Activated naive CD8-positive, alpha-beta T cell treated with anti-CD3 and anti-CD28 coated beads for 36 hours (primary cell): ENCODE measurements around the gene HMGN5. TPM values are rescaled to one million over a fixed set of nuclear protein-coding genes. Genes with fewer than 3 reads are reported as not detected.

ENCODE experiments used
- DNase-seq: peaks from one replicate; pipeline ENCODE4 v3.0.0; 2021
- H3K27ac Mint-ChIP-seq: one replicate; pipeline ENCODE4 v1.8.0; 2022; ENCODE audit warnings: mild to moderate bottlenecking, moderate library complexity, mixed read lengths
- H3K27me3 Mint-ChIP-seq: one replicate; pipeline ENCODE4 v1.8.0; 2022; ENCODE audit warnings: mild to moderate bottlenecking, mixed read lengths
- H3K36me3 Mint-ChIP-seq: one replicate; pipeline ENCODE4 v1.8.0; 2021; ENCODE audit warnings: mild to moderate bottlenecking, mixed read lengths
- H3K4me1 Mint-ChIP-seq: one replicate; pipeline ENCODE4 v1.8.0; 2021; ENCODE audit warnings: mixed read lengths
- H3K4me3 Mint-ChIP-seq: one replicate; pipeline ENCODE4 v1.8.0; 2022; ENCODE audit warnings: mild to moderate bottlenecking, moderate library complexity, mixed read lengths
- H3K9me3 Mint-ChIP-seq: one replicate; pipeline ENCODE4 v1.8.0; 2022; ENCODE audit warnings: mixed read lengths
- total RNA-seq, 2 experiments: library from RNA; stranded (reverse); gene quantifications; one replicate each; pipeline ENCODE4 v1.2.3, GENCODE V29; 2021

Gene HMGN5
- 1 to 10 TPM; 3.8 to 3.9 TPM for total RNA-seq

GRCh38 chrX:81201671-81202455, at the start of gene HMGN5, which contains the start of gene SH3BGRL:
Gene HMGN5, minus strand, starts transcription at chrX:81201913. Its CDS starts 80,364 bp downstream, at chrX:81121549.
Gene SH3BGRL, plus strand, starts transcription at chrX:81202102. Its CDS starts 99 bp downstream, at chrX:81202201.
- Mint-ChIP-seq H3K27me3 (no peaks in the 10 kb centered on the region), H3K9me3 (peaks cover 2% of the 10 kb centered on the region), H3K36me3 (peaks cover 13% of the 10 kb centered on the region), H3K27ac (peak within 1 kb of the TSS; percentile 90), H3K4me1 (peaks cover 34% of the 10 kb centered on the region), H3K4me3 (peak within 1 kb of the TSS; percentile 91)
- DNase-seq: peak; percentile 62

DNA sequence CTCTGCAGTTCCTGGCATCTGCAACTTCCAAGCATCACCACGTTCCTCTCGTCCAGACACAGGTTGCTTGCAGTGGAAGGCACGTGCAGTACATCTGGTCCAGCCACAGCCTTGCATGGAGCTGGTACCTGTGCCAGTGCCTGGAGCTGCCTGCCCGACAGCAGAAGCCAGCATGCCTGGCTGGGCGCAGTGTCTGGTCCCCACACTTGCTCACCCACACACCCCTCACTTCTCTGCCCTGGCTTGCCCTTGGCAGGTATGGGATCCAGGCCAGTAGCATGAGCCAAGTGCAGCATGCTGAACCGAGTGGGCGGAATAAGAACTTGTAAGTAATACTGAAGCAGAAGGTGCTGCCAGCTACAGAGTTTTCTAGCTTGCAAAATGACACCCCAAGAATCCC, 40.0 kb upstream of the HMGN5 start:
- H3K27me3 Mint-ChIP-seq: no peaks in the 10 kb centered on the region
- H3K4me3 Mint-ChIP-seq: no peak overlapping the region
- peaks cover 39% of the 10 kb centered on the region for H3K36me3 Mint-ChIP-seq
- H3K4me1 Mint-ChIP-seq: peaks cover 5% of the 10 kb centered on the region
- H3K27ac Mint-ChIP-seq: no peak overlapping the region
- peaks cover 2% of the 10 kb centered on the region for H3K9me3 Mint-ChIP-seq
- DNase-seq: no peak

DNA sequence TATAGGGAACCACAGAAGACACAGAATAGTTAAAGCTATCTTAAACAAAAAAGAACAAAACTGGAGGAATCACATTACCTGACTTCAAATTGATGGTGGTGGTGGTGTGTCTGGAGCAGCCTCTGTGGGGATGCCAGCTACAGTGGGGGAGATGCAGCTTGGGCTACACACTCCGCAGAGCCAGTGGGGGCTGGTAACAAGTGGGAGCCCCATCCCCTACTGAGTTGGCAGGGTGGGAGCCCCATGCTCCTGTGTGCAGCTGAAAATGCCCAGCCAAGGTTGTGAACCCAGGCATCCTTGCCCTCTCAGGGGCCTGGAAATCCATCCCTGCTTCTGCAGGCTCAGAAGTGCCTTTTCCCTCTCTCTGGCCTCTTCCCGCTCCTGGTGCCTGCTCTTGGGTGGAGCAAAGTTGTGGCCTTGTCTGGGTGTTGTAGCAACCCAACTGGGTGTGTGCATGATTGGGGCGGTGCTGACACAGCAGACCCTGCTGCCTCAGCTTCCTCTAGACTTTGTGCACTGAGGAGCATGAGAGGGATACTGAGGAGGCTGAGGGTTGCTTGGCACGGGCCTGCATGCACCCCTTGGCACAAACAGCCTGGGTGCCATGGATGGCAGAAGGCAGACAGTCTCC, 39.1 kb upstream of the HMGN5 start:
- no peak for DNase-seq
- Mint-ChIP-seq H3K27ac (no peak overlapping the region), H3K27me3 (no peaks in the 10 kb centered on the region), H3K9me3 (peaks cover 3% of the 10 kb centered on the region), H3K4me3 (no peak overlapping the region), H3K4me1 (peaks cover 2% of the 10 kb centered on the region), H3K36me3 (peaks cover 41% of the 10 kb centered on the region)

- Mint-ChIP-seq H3K4me1 (peaks cover 2% of the 10 kb centered on the region), H3K27ac (no peak overlapping the region), H3K27me3 (no peaks in the 10 kb centered on the region), H3K9me3 (peaks cover 3% of the 10 kb centered on the region), H3K4me3 (no peak overlapping the region), H3K36me3 (peaks cover 43% of the 10 kb centered on the region)
- DNase-seq: no peak
Observed at GRCh38 chrX:81238166-81238565, 36.5 kb upstream of the HMGN5 start.

GRCh38 chrX:81237516-81237915, 35.8 kb upstream of the HMGN5 start:
- no peak for DNase-seq
- peaks cover 3% of the 10 kb centered on the region for H3K9me3 Mint-ChIP-seq
- H3K4me1 Mint-ChIP-seq: peaks cover 1% of the 10 kb centered on the region
- H3K27me3 Mint-ChIP-seq: no peaks in the 10 kb centered on the region
- no peak overlapping the region for H3K27ac Mint-ChIP-seq
- H3K4me3 Mint-ChIP-seq: no peak overlapping the region
- H3K36me3 Mint-ChIP-seq: peaks cover 38% of the 10 kb centered on the region

DNA sequence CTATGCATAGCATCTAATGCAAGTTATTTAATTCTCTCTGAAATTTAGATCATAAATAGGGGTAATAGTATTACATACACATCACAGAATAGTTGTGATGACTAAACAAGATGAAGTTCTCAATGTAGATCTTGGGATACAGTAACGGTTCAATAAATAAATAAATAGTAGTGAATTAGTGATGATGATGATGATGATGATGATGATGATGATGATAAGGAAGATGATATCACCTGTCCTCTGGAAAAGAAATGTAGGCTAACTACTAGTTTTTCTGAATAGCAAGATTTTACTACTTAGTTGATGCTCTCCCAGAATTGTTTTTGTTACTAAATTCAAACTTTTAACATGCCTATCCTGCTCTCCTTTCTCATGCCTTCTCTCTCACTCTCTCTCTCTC, 30.5 kb upstream of the HMGN5 start:
- peaks cover 16% of the 10 kb centered on the region for H3K36me3 Mint-ChIP-seq
- H3K27me3 Mint-ChIP-seq: no peaks in the 10 kb centered on the region
- peaks cover 13% of the 10 kb centered on the region for H3K4me1 Mint-ChIP-seq
- H3K4me3 Mint-ChIP-seq: no peak overlapping the region
- peaks cover 1% of the 10 kb centered on the region for H3K9me3 Mint-ChIP-seq
- DNase-seq: no peak
- no peak overlapping the region for H3K27ac Mint-ChIP-seq

DNA sequence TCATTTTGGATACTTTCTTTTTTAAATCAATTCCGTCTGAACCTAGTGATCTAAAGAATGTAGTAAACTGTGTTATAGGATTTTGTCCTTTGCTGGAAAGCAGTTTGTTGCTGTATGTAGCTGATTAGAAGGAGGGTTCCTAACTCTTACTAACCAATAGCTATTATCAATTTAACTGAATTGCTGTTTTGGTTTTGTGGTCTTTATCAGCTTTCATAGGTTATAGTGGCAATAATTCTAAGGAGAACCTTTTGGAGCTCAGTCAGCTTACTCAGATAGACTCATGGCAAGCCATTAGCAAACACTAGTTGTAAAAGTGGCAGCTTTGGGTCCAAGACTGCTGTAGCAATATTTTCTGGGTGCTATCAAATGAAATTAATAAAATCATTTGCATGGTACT, 29.8 kb upstream of the HMGN5 start:
- no peaks in the 10 kb centered on the region for H3K9me3 Mint-ChIP-seq
- peaks cover 9% of the 10 kb centered on the region for H3K36me3 Mint-ChIP-seq
- no peak for DNase-seq
- no peak overlapping the region for H3K27ac Mint-ChIP-seq
- no peaks in the 10 kb centered on the region for H3K27me3 Mint-ChIP-seq
- no peak overlapping the region for H3K4me3 Mint-ChIP-seq
- H3K4me1 Mint-ChIP-seq: peaks cover 13% of the 10 kb centered on the region

DNA sequence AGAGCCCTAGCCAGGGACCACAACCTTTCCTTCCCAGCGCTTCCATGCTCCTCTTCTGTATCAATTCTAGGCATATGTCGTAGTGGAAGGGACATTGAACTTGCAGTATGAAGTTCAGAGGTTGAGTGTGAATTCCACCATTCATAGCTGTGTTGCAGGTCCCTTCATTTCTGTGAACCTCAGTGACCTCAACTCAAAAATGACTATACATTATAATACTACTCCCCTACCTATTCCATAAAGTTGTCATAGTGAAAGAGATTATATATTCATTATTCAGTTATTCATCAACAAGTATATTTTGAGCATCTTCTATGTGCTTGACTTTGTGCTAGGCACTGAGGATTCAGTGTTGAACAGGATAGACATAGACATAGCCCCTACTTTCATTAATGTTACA, 28.2 kb upstream of the HMGN5 start:
- no peak for DNase-seq

DNA sequence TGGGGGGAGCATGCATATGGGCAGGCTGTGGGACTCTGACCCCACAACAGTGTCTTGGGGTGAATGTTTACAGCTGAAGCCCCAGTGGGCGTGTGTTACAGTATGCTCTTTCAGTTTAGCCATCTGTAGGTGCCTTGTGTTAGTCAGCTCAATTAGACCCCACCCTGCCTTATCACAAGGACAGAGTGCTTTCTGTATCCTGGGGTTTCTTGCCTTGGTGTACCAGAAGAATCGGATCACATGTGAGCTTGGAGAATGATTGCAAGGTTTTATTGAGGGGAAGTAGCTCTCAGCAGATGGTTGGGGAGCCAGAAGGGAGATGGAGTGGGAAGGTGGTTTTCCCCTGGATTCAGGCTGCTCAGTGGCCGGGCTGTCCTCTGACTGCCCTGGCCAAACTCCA, 27.5 kb upstream of the HMGN5 start:
- no peak for DNase-seq
- peaks cover 13% of the 10 kb centered on the region for H3K4me1 Mint-ChIP-seq
- H3K27ac Mint-ChIP-seq: no peak overlapping the region
- H3K4me3 Mint-ChIP-seq: no peak overlapping the region
- no peaks in the 10 kb centered on the region for H3K9me3 Mint-ChIP-seq
- peaks cover 6% of the 10 kb centered on the region for H3K36me3 Mint-ChIP-seq
- H3K27me3 Mint-ChIP-seq: no peaks in the 10 kb centered on the region

More for the DNA sequence above, 28.2 kb upstream of the HMGN5 start:
- H3K36me3 Mint-ChIP-seq: peaks cover 4% of the 10 kb centered on the region
- H3K27me3 Mint-ChIP-seq: no peaks in the 10 kb centered on the region
- no peaks in the 10 kb centered on the region for H3K9me3 Mint-ChIP-seq
- no peak overlapping the region for H3K4me3 Mint-ChIP-seq
- peaks cover 13% of the 10 kb centered on the region for H3K4me1 Mint-ChIP-seq
- H3K27ac Mint-ChIP-seq: no peak overlapping the region

DNA sequence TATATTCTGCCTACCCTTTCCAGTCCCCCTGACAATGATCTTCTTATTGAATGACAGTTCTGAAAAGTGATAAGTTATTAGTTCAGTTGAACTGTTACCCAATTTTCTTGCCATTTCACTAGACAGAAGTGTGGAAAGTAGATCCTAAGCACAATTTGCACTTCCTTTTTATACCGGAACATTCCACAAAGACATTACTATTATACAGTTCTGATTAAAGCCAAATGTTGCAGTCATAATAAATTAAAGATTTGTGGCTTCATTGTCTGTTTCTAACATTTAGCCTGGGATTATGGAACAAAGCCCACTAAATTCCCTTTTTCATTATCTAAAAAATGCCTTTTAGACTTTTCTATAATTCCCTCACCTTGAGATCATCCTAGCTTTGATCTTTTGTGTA, 14.0 kb upstream of the HMGN5 start:
- H3K4me3 Mint-ChIP-seq: no peak overlapping the region
- H3K27ac Mint-ChIP-seq: no peak overlapping the region
- H3K9me3 Mint-ChIP-seq: no peaks in the 10 kb centered on the region
- peaks cover 28% of the 10 kb centered on the region for H3K36me3 Mint-ChIP-seq
- H3K4me1 Mint-ChIP-seq: peaks cover 17% of the 10 kb centered on the region
- no peaks in the 10 kb centered on the region for H3K27me3 Mint-ChIP-seq
- DNase-seq: no peak

DNA sequence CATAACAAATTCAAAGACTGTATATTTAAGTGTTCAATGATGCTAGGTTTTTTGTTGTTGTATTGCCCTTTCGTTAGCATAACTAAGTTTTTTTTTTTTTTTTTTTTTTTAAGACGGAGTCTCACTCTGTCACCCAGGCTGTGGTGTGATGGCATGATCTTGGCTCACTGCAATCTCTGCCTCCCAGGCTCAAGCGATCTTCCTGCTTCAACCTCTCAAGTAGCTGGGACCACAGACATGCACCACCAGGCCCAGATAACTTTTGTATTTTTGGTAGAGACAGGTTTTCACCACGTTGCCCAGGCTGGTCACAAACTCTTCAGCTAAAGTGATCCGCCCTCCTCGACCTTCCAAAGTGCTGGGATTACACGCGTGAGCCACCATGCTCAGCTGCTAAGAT, 7.2 kb upstream of the HMGN5 start:
- peaks cover 2% of the 10 kb centered on the region for H3K9me3 Mint-ChIP-seq
- no peak overlapping the region for H3K27ac Mint-ChIP-seq
- H3K36me3 Mint-ChIP-seq: peaks cover 25% of the 10 kb centered on the region
- no peaks in the 10 kb centered on the region for H3K27me3 Mint-ChIP-seq
- no peak for DNase-seq
- H3K4me3 Mint-ChIP-seq: no peak overlapping the region
- H3K4me1 Mint-ChIP-seq: peaks cover 35% of the 10 kb centered on the region

DNA sequence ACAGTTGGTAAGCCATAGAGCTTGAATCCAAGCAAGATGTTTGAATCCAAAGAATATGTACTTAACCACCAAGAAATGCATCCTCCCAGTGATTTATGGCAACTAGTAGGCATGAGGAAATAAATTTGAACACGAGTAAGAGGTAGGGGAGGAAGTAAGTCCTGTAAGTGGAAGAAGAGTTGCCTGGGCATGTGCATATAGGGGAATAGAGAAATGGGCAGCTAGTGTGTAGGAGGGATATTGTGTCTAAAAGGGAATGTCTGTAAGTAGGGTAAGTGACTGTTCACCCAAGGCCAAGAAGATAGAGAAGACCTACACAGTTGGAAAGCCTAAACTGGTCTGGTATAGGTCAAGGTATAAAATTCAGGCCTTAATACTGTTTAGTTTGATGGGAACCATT, 4.8 kb upstream of the HMGN5 start:
- H3K4me1 Mint-ChIP-seq: peaks cover 41% of the 10 kb centered on the region
- no peaks in the 10 kb centered on the region for H3K27me3 Mint-ChIP-seq
- peaks cover 17% of the 10 kb centered on the region for H3K36me3 Mint-ChIP-seq
- peaks cover 2% of the 10 kb centered on the region for H3K9me3 Mint-ChIP-seq
- no peak overlapping the region for H3K27ac Mint-ChIP-seq
- H3K4me3 Mint-ChIP-seq: no peak overlapping the region
- no peak for DNase-seq

GRCh38 chrX:81205551-81205950, 3.8 kb upstream of the HMGN5 start:
- no peak overlapping the region for H3K4me3 Mint-ChIP-seq
- H3K9me3 Mint-ChIP-seq: peaks cover 2% of the 10 kb centered on the region
- no peak for DNase-seq
- no peak overlapping the region for H3K27ac Mint-ChIP-seq
- H3K36me3 Mint-ChIP-seq: peaks cover 14% of the 10 kb centered on the region
- H3K27me3 Mint-ChIP-seq: no peaks in the 10 kb centered on the region
- H3K4me1 Mint-ChIP-seq: peaks cover 45% of the 10 kb centered on the region

DNA sequence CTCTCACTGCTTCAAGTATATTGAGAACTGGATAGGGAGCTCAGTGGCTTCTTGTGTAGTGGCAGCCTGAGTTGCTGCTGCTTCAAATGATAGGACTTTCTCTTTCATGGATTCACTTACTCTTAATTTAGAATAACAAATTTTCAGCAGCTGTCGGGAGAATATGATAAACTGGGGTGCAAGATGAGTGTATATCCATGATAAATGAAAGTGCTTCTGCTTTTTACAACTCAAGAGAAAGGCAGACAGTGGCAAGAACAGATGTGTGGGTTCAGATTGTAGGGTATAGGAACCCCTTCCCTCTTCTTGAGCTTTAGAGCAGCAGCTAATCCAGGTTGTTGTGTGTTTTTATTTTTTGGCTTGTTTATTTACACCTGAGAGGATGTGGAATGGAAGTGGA, 1.2 kb upstream of the HMGN5 start:
- H3K9me3 Mint-ChIP-seq: peaks cover 2% of the 10 kb centered on the region
- H3K4me1 Mint-ChIP-seq: peaks cover 38% of the 10 kb centered on the region
- peak overlapping the region; percentile 91 for H3K4me3 Mint-ChIP-seq
- H3K27ac Mint-ChIP-seq: peak overlapping the region; percentile 90
- DNase-seq: no peak
- no peaks in the 10 kb centered on the region for H3K27me3 Mint-ChIP-seq
- peaks cover 13% of the 10 kb centered on the region for H3K36me3 Mint-ChIP-seq

GRCh38 chrX:81202456-81202819, 725 bp upstream of the HMGN5 start:
- no peaks in the 10 kb centered on the region for H3K27me3 Mint-ChIP-seq
- peak overlapping the region; percentile 90 for H3K27ac Mint-ChIP-seq
- no peak for DNase-seq
- H3K36me3 Mint-ChIP-seq: peaks cover 13% of the 10 kb centered on the region
- H3K4me1 Mint-ChIP-seq: peaks cover 37% of the 10 kb centered on the region
- peak overlapping the region; percentile 91 for H3K4me3 Mint-ChIP-seq
- peaks cover 2% of the 10 kb centered on the region for H3K9me3 Mint-ChIP-seq

GRCh38 chrX:81201071-81201470, 642 bp downstream of the HMGN5 start:
- peaks cover 29% of the 10 kb centered on the region for H3K4me1 Mint-ChIP-seq
- no peaks in the 10 kb centered on the region for H3K27me3 Mint-ChIP-seq
- peak overlapping the region; percentile 90 for H3K27ac Mint-ChIP-seq
- DNase-seq: no peak
- H3K36me3 Mint-ChIP-seq: peaks cover 9% of the 10 kb centered on the region
- H3K9me3 Mint-ChIP-seq: peaks cover 2% of the 10 kb centered on the region
- peak overlapping the region; percentile 91 for H3K4me3 Mint-ChIP-seq
